Peyer's patch (tissue), 4 donors: ENCODE results near the gene UFC1. TPM values are rescaled to one million over a fixed set of nuclear protein-coding genes. Genes with fewer than 3 reads are reported as not detected.
A peak's percentile ranks its signal among the peaks of the same experiment; 100 is the strongest.
"Not testable (repeated sequence)": the region's sequence is repeated elsewhere in the genome, so short reads cannot be mapped to it uniquely, and the experiment has no call there.

Experiments used
- DNase-seq, 3 donors: peaks; one replicate each; pipeline ENCODE4 v3.0.0-alpha.2; 2017 to 2019
- H3K27ac ChIP-seq, 4 donors: fragments of 200-600 bp; sonication (generic); one replicate each; pipeline ENCODE4 v1.5.1; 2016 to 2019
- H3K27me3 ChIP-seq, 2 donors: fragments of 200-600 bp; sonication (generic); one replicate each; pipeline ENCODE4 v1.5.1; 2019
- H3K36me3 ChIP-seq, 3 donors: fragments of 200-600 bp; sonication (generic); one replicate each; pipeline ENCODE4 v1.5.1; 2016 to 2019
- H3K4me1 ChIP-seq, 4 donors: fragments of 200-600 bp; sonication (generic); one replicate each; pipeline ENCODE4 v1.5.1; 2016 to 2019
- H3K4me3 ChIP-seq, 4 donors: fragments of 200-600 bp; sonication (generic); 1 replicate in 3 of 4; 2 replicates in 1 of 4; pipeline ENCODE4 v1.5.1; 2016 to 2019; ENCODE audit warnings: mild to moderate bottlenecking in 1 of 4
- H3K9me3 ChIP-seq, 4 donors: fragments of 200-600 bp; sonication (generic); one replicate each; pipeline ENCODE4 v1.5.1; 2016 to 2019; ENCODE audit warnings: mild to moderate bottlenecking in 1 of 4
- POLR2A ChIP-seq, 2 donors: fragments of 450-650 bp; IDR thresholded peaks; one replicate each; pipeline ENCODE4 v1.5.1; 2017; ENCODE audit warnings: antibody characterized with exemption in 2 of 2, mild to moderate bottlenecking in 2 of 2, moderate library complexity in 2 of 2
- total RNA-seq, 4 donors: library from RNA; depleted of rRNA; stranded (reverse); fragments of >200 nt; gene quantifications; one replicate each; pipeline ENCODE4 v1.1.0, GENCODE V29; 2016
- TF ChIP-seq, protein P1 (sequence below), 6 experiments: fragments of 450-650 bp in 4 of 6; fragments of 200-600 bp in 2 of 6; sonication (generic) in 1 of 6; IDR thresholded peaks; one replicate each; pipeline ENCODE4 v1.5.1; 2017 to 2019; ENCODE audit warnings: antibody characterized with exemption in 6 of 6, mild to moderate bottlenecking in 3 of 6, moderate library complexity in 1 of 6

Gene UFC1
- total RNA-seq, 4 donors from 2014 or later = 36.9 to 82.5 (median 61.7) TPM

DNA sequence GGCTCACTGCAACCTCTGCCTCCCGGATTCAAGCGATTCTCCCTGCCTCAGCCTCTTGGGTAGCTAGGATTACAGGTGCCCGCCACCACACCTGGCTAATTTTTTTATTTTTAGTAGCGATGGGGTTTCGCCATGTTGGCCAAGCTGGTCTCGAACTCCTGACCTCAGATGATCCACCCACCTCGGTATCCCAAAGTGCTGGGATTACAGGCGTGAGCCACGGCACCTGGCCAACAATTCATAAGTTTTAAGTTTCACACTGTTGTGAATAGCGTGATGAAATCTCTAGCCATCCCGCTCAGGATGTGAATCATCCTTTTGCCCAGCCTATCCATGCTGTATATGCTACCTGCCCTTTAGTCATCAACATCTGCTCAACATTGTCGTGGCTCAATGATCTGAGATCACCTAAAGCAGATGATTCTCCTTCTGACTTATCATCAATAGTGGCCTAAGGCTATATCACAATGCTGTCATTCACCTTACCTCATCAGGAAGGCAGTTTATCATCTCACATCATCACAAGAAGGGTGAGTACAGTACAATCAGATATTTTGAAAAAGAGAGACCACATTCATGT is 38.6 kb upstream of the UFC1 start:
- H3K9me3 ChIP-seq = no peaks in the 10 kb centered on the region
- no peaks in the 10 kb centered on the region for H3K27me3 ChIP-seq
- TF ChIP-seq, protein P1, sequence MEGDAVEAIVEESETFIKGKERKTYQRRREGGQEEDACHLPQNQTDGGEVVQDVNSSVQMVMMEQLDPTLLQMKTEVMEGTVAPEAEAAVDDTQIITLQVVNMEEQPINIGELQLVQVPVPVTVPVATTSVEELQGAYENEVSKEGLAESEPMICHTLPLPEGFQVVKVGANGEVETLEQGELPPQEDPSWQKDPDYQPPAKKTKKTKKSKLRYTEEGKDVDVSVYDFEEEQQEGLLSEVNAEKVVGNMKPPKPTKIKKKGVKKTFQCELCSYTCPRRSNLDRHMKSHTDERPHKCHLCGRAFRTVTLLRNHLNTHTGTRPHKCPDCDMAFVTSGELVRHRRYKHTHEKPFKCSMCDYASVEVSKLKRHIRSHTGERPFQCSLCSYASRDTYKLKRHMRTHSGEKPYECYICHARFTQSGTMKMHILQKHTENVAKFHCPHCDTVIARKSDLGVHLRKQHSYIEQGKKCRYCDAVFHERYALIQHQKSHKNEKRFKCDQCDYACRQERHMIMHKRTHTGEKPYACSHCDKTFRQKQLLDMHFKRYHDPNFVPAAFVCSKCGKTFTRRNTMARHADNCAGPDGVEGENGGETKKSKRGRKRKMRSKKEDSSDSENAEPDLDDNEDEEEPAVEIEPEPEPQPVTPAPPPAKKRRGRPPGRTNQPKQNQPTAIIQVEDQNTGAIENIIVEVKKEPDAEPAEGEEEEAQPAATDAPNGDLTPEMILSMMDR (IDR thresholded peaks at IDR 0.05) = no peak
- TF ChIP-seq POLR2A (IDR thresholded peaks at IDR 0.05) = no peak
- DNase-seq = no peak
- no peak overlapping the region for H3K4me3 ChIP-seq
- H3K36me3 ChIP-seq = peaks cover 0 to 5% (median 0%) of the 10 kb centered on the region in 3 donors
- peak overlapping the region in 1 of 4 donors; percentile 18 for H3K27ac ChIP-seq
- peaks cover 11 to 44% (median 17%) of the 10 kb centered on the region in 4 donors for H3K4me1 ChIP-seq

DNA sequence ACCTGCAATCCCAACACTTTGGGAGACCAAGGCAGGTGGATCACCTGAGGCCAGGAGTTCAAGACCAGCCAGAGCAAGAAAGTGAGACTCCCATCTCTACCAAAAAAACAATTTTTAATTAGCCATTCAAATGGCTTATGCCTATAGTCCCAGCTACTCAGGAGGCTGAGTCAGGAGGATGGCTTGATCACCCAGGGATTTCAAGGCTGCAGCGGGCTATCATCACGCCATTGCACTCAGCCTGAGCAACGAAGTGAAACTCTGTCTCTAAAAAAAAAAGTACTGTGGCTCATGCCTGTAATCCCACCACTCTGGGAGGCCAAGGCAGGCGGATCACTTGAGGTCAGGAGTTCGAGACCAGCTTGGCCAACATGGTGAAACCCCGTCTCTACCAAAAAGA is 37.8 kb upstream of the UFC1 start:
- H3K4me1 ChIP-seq = peaks cover 11 to 51% (median 17%) of the 10 kb centered on the region in 4 donors
- not testable (repeated sequence) for H3K9me3 ChIP-seq, DNase-seq, H3K27me3 ChIP-seq, H3K4me3 ChIP-seq
- peaks cover 0 to 12% (median 0%) of the 10 kb centered on the region in 3 donors for H3K36me3 ChIP-seq
- H3K27ac ChIP-seq = peak overlapping the region in 1 of 4 donors; percentile 18

GRCh38 chr1:161117759-161118581 is 35.8 kb upstream of the UFC1 start, which contains the start of the genes NIT1 and PFDN2:
Gene NIT1 (plus strand): TSS chr1:161118105. CDS start chr1:161118177, 72 bp downstream.
Gene PFDN2 (minus strand): TSS chr1:161118037. CDS start chr1:161118026, 11 bp downstream.
- Histone ChIP-seq H3K27ac (peak within 1 kb of the TSS; percentile 89 to 97 (median 93)), H3K4me3 (peak within 1 kb of the TSS; percentile 65 to 83 (median 81)), H3K4me1 (peaks cover 11 to 55% (median 17%) of the 10 kb centered on the region in 4 donors), H3K27me3 (no peaks in the 10 kb centered on the region), H3K36me3 (peaks cover 0 to 32% (median 0%) of the 10 kb centered on the region in 3 donors), H3K9me3 (no peaks in the 10 kb centered on the region)
- peak; percentile 76 to 83 for TF ChIP-seq POLR2A (IDR thresholded peaks at IDR 0.05)
- TF ChIP-seq, protein P1 (IDR thresholded peaks at IDR 0.05) = peak in 1 of 6 experiments; percentile 6
- DNase-seq = peak; percentile 82 to 93 (median 91)

DNA sequence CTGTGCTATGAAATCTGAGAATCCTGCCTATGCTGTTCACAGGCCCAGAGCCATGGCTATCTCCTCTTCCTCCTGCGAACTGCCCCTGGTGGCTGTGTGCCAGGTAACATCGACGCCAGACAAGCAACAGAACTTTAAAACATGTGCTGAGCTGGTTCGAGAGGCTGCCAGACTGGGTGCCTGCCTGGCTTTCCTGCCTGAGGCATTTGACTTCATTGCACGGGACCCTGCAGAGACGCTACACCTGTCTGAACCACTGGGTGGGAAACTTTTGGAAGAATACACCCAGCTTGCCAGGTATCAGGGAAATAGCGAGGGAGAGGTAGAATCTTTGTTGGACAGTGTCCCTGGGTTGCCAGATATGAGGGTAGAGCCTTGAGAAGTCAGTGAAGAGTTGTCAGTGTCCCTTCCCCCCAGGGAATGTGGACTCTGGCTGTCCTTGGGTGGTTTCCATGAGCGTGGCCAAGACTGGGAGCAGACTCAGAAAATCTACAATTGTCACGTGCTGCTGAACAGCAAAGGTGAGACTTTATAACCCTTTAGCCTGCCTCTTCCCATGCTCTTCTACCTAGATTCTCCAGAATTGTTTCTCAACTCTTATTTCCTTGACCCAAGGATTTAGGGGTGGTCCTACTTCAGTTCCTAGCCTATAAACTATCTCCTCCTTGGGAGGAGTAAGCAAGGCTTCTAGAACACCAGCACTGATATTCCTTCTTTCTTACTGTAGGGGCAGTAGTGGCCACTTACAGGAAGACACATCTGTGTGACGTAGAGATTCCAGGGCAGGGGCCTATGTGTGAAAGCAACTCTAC is 34.5 kb upstream of the UFC1 start:
- Histone ChIP-seq H3K9me3 (no peaks in the 10 kb centered on the region), H3K4me3 (peak overlapping the region; percentile 65 to 83 (median 81)), H3K4me1 (peaks cover 11 to 55% (median 17%) of the 10 kb centered on the region in 4 donors), H3K27ac (peak overlapping the region; percentile 89 to 97 (median 93)), H3K27me3 (no peaks in the 10 kb centered on the region), H3K36me3 (peaks cover 0 to 46% (median 0%) of the 10 kb centered on the region in 3 donors)
- TF ChIP-seq POLR2A (IDR thresholded peaks at IDR 0.05) = peak; percentile 28 to 60
- TF ChIP-seq, protein P1 (IDR thresholded peaks at IDR 0.05) = peak in 4 of 6 experiments; percentile 33 to 72 (median 67)
- peak in 2 of 3 donors; percentile 70 to 79 for DNase-seq

GRCh38 chr1:161121042-161121650 is 32.6 kb upstream of the UFC1 start:
- no peak overlapping the region for H3K27ac ChIP-seq

More at GRCh38 chr1:161121042-161121650, 32.6 kb upstream of the UFC1 start:
- Histone ChIP-seq H3K27me3 (no peaks in the 10 kb centered on the region), H3K9me3 (no peaks in the 10 kb centered on the region), H3K36me3 (peaks cover 0 to 59% (median 0%) of the 10 kb centered on the region in 3 donors), H3K4me1 (peaks cover 11 to 40% (median 17%) of the 10 kb centered on the region in 4 donors), H3K4me3 (no peak overlapping the region)
- no peak for DNase-seq
- TF ChIP-seq POLR2A (IDR thresholded peaks at IDR 0.05) = no peak
- TF ChIP-seq, protein P1 (IDR thresholded peaks at IDR 0.05) = no peak
